Myocyte (in vitro differentiated cells): ENCODE data around the gene WDR53. TPM values are rescaled to one million over a fixed set of nuclear protein-coding genes. Genes with fewer than 3 reads are reported as not detected.
A peak's percentile ranks its signal among the peaks of the same experiment; 100 is the strongest.
"Not testable (repeated sequence)": the region's sequence is repeated elsewhere in the genome, so short reads cannot be mapped to it uniquely, and the experiment has no call there.

Source experiments
- DNase-seq: peaks from one replicate; pipeline ENCODE4 v3.0.0-alpha.2; 2012; ENCODE audit warnings: low read depth
- total RNA-seq: library from RNA; depleted of rRNA; stranded (reverse); fragments of >200 nt; gene quantifications from 2 replicates; pipeline ENCODE4 v1.2.3, GENCODE V29; 2014

WDR53 gene
- total RNA-seq, 1 donor from 2014 or later = 8.3 TPM

- DNase-seq = no peak
Measured at GRCh38 chr3:196559826-196560225, 8.5 kb downstream of the WDR53 start.

- no peak for DNase-seq
Measured at GRCh38 chr3:196558476-196558875, 9.9 kb downstream of the WDR53 start.

DNA sequence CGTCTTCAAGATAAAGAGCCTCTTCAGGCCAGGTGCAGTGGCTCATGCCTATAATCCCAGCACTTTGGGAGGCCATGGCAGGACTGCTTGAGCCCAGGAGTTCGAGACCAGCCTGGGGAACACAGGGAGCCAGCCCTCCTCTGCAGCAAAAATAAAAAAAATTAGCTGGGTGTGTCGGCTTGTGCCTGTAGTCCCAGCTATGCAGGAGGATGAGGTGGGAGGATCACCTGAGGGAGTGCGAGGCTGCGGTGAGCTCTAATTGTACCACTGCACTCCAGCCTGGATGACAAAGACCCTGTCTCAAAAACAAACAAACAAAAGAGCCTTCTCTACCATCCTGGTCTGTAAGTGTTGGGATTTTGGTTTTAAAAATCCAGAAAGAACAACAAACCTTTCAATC, 11.1 kb downstream of the WDR53 start:
- DNase-seq = no peak

DNA sequence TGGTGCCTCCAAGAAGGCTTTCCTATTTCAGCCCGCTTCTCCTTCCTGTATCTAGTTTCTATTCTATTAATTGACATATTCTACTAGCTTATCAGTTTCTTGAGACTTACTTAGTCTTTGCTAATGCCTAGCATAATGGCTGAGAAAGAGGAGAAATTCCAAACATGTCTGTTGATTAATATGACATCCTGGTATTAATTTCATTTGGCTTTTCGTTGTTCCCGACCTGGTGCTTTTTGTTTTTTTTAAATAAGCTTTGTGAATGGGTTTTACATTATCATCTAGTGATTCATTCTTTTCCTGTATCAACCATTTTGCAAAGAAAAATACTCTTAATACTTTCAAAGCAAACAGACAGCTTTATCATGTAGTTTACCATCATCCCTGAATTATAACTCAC, 13.1 kb downstream of the WDR53 start:
- DNase-seq = no peak

GRCh38 chr3:196554205-196554604, 14.1 kb downstream of the WDR53 start:
- DNase-seq = no peak

DNA sequence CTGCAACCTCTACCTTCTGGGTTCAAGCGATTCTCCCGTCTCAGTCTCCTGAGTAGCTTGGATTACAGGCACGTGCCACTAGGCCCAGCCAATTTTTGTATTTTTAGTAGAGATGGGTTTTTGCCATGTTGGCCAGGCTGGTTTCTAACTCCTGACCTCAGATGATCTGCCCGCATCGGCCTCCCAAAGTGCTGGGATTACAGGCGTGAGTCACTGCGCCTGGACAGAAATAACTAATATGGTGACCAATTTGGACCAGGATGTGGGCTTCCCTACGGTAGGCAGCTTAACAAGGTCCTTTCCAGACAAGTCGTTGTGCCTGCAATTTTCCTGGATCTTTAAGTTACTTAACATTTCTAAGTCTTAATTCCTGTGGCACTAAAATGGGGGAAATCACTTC, 14.8 kb downstream of the WDR53 start:
- DNase-seq = peak; percentile 36

DNA sequence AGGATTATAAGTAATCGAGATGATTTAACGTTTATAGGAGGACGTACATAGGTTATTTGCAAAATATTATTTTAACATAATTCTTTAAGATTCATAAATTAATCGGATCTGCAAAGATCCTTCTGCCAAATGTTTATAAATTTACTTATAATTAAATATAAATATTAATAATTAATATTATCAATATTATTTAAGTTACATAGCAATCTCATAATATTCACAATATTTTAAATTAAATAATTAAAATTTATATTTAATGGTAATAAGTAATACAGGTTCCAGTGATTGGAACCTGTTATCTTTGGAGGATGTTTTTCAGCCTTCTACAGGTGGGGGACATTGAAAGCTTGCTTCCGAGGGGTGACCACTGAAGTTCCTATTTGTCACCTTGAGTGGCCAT, 16.1 kb downstream of the WDR53 start:
- DNase-seq = no peak

DNA sequence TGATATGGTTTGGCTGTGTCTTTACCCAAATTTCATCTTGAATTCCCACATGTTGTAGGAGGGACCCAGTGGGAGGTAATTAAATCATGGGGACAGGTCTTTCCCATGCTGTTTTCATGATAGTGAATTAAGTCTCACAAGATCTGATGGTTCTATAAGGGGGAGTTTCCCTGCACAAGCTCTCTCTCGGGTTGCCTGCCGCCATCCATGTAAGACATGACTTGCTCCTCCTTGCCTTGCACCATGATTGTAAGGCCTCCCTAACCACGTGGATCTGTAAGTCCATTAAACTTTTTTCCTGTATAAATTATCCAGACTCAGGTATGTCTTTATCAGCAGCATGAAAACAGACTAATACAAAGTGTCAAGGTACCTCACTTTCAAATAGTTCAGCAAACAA, 18.2 kb downstream of the WDR53 start:
- not testable (repeated sequence) for DNase-seq

DNA sequence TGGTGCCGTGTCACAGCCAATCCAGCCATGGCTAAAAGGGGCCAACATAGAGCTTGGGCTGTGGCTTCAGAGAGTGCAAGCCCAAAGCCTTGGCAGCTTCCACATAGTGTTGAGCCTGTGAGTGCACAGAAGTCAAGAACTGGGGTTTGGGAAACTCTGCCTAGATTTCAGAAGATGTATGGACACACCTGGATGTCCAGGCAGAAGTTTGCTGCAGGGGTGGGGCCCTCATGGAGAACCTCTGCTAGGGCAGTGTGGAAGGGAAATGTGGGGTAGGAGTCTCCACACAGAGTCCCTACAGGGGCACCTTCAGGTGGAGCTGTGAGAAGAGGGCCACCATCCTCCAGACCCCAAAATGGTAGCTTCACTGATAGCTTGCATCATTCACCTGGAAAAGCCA, 19.0 kb downstream of the WDR53 start:
- not testable (repeated sequence) for DNase-seq

- no peak for DNase-seq
Measured at GRCh38 chr3:196547067-196547466, 21.3 kb downstream of the WDR53 start.

DNA sequence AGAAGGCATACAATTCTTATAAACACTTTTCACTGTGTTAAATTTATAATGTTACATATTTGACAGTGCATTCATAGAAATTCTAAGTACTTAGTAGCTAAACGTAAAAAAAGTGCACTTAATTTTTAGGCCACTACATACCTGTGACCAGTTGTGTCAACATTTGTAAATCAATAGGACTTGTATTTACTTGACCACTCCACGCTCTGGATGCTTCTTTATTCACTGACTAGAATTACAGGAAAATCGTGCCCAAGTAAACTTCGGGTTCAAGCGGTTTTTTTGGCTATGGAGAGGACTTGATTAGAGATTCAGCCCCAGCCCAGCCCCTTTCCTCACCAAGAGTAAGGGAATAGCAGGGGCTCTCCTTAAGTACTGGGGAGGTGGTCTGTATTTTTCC, 21.8 kb downstream of the WDR53 start:
- no peak for DNase-seq

GRCh38 chr3:196544491-196544992, 23.8 kb downstream of the WDR53 start:
- no peak for DNase-seq

GRCh38 chr3:196541684-196542445, 26.5 kb downstream of the WDR53 start:
- DNase-seq = no peak

DNA sequence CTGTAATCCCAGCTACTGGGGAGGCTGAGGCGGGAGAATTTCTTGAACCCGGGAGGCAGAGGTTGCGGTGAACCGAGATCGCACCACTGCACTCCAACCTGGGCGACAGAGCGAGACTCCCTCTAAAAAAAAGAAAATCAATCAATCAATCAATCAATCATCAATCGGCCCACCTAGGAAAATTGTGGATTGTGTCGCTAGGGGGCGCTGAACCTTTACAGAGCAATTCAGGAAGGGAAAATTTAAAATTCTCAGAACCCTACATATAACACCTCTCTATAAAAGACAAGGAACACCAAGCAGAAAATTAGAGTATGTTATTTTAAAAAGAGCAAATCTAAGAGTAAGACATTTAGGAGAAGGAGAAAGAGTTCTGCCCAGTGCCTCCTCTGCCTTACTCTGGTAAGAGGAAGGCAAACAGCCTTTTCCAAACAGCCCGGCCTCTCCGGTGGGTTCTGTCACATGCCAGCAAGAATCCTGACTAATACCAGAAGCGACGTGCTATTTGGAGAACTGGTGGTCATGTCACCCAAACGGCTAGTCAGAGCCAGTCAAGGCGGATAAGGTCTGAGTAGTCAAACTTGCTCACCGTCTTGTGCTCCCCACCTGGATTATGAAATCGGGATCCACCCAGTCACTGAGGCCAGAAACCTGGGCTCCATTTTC, 30.9 kb downstream of the WDR53 start:
- peak; percentile 24 for DNase-seq

- no peak for DNase-seq
Measured at GRCh38 chr3:196533260-196533681, 35.1 kb downstream of the WDR53 start.

- DNase-seq = no peak
Measured at GRCh38 chr3:196531418-196531817, 36.9 kb downstream of the WDR53 start.

GRCh38 chr3:196528639-196529233, 39.6 kb downstream of the WDR53 start:
- peak; percentile 56 for DNase-seq

DNA sequence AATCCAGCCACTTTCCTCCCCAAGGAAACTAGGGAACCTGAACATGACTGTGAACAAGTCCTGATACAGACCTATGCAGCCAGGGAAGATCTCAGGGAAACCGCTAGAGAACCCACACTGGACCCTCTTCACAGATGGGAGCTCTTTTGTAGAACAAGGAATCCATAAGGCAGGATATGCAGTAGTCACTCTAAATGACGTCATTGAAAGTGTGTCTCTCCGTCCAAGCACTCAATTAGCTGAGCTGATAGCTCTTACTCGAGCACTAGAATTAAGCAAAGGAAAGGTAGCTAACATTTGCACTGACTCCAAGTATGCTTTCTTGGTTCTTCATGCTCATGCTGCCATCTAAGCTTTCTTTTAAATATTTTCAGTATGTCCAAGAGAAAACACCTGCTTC, 43.2 kb downstream of the WDR53 start:
- no peak for DNase-seq

DNA sequence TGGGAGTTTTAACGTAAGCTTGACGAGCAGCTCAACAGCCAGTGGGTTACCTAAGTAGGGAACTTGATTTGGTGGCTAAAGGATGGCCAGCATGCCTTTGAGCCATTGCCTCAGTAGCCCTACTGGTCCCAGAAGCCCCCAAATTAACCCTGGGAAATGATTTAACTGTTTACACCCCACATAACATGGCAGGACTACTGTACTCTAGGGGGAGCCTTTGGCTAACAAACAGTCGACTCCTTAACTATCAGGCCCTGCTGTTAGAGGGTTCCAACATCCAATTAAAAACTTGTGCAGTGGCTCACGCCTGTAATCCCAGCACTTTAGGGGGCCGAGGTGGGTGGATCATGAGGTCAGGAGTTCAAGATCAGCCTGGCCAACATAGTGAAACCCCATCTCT, 43.8 kb downstream of the WDR53 start:
- no peak for DNase-seq

- DNase-seq = no peak
Measured at GRCh38 chr3:196523841-196524240, 44.5 kb downstream of the WDR53 start.

DNA sequence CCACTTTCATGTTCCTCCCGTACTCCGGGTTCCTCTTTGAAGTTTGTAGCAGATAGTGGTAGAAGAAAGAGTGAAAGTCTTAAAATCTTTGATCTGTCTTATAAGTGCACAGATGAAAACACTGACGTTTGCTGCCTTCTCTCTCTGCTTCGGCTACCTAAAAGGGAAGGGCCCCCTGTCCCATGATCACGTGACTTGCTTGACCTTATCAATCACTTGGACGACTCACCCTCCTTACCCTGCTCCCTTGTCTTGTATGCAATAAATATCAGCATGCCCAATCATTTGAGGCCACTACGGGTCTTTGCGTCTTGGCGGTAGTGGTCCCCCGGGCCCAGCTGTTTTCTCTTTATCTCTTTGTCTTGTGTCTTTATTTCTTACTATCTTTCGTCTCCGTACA, 47.1 kb downstream of the WDR53 start:
- not testable (repeated sequence) for DNase-seq

DNA sequence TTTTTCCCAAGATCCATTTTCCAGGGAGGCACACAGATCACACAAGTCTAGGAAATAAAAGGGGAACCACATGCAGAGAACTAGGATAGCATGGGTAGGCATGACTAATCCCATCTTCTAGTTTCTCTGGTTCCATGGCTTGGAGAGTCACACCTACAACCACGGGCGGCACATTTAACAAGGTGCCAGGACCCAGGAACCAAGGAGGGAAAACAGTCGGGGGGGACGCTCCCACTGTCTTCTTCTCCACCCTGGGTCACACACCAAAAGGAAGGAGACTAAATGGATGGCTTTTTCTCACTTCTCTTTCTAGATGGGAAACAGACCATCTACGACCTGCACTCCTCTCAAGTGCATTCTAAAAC, 48.7 kb downstream of the WDR53 start:
- no peak for DNase-seq
